H1 (cell line): ENCODE results near the gene LIMK2. TPM values are rescaled to one million over a fixed set of nuclear protein-coding genes. Genes with fewer than 3 reads are reported as not detected.

Experiments used
- CTCF ChIA-PET: fragments of 300-600 bp; sonication (Branson Sonifier 250); formaldehyde crosslinking; loops from one replicate; lab custom pipeline; 2021; ENCODE audit not compliant: partially characterized antibody; lab: Charles Lee
- POLR2A ChIA-PET: fragments of 300-600 bp; sonication (Branson Sonifier 250); formaldehyde crosslinking; loops from one replicate; lab custom pipeline; 2021; ENCODE audit warnings: inconsistent platforms; ENCODE audit not compliant: partially characterized antibody; lab: Charles Lee
- DNase-seq, 2 experiments: peaks; one replicate each; pipeline versions ENCODE4 v3.0.0 to v3.0.0-alpha.2; 2010 to 2022; ENCODE audit warnings: low spot score in 2 of 2, low read depth in 1 of 2, mixed read lengths in 1 of 2
- FAIRE-seq: peaks from 2 replicates; lab custom pipeline; 2011; peaks lifted over from hg19 to GRCh38; lab: Jason Lieb, UNC
- H2AFZ ChIP-seq: 2 replicates; pipeline ENCODE4 v1.8.1; 2012; ENCODE audit warnings: low read length, inconsistent platforms
- H2AK5ac ChIP-seq: 2 replicates; pipeline ENCODE4 v1.6.1; 2013; ENCODE audit warnings: low read depth, low read length
- H2BK120ac ChIP-seq: replicated peaks from 2 replicates; pipeline ENCODE3; 2013; ENCODE audit warnings: low read depth, low read length, inconsistent platforms
- H2BK12ac ChIP-seq: 2 replicates; pipeline ENCODE4 v1.6.1; 2013; ENCODE audit warnings: low read depth, low read length
- H2BK15ac ChIP-seq: 2 replicates; pipeline ENCODE4 v1.6.1; 2013; ENCODE audit warnings: low read length
- H2BK20ac ChIP-seq: 2 replicates; pipeline ENCODE4 v1.6.1; 2013; ENCODE audit warnings: low read length
- H2BK5ac ChIP-seq: 2 replicates; pipeline ENCODE4 v1.6.1; 2013; ENCODE audit warnings: low read depth, low read length
- H3K14ac ChIP-seq: 2 replicates; pipeline ENCODE4 v1.6.1; 2013; ENCODE audit warnings: inconsistent platforms; ENCODE audit not compliant: insufficient read length
- H3K18ac ChIP-seq: 2 replicates; pipeline ENCODE4 v1.6.1; 2013; ENCODE audit warnings: low read length; ENCODE audit errors: extremely low read depth
- H3K23ac ChIP-seq: 2 replicates; pipeline ENCODE4 v1.6.1; 2013; ENCODE audit warnings: inconsistent platforms; ENCODE audit not compliant: insufficient read length
- H3K23me2 ChIP-seq: 2 replicates; pipeline ENCODE4 v1.6.1; 2013; ENCODE audit warnings: low read depth, low read length
- H3K27ac ChIP-seq: 2 replicates; pipeline ENCODE4 v1.6.1; 2011; ENCODE audit warnings: low read depth, low read length, inconsistent platforms
- H3K27me3 ChIP-seq, 4 experiments: replicated peaks in 1 of 4; 1 replicate in 1 of 4; 2 replicates in 3 of 4; pipeline versions ENCODE4 v1.6.1 to v1.8.1; 2011 to 2013; ENCODE audit warnings: low read length in 3 of 4, mild to moderate bottlenecking in 3 of 4, inconsistent platforms in 2 of 4, mixed read lengths in 2 of 4, moderate library complexity in 1 of 4; ENCODE audit not compliant: control insufficient read depth in 3 of 4, insufficient read depth in 3 of 4; ENCODE audit errors: extremely low read depth in 1 of 4
- H3K36me3 ChIP-seq, 4 experiments: 2 replicates each; pipeline versions ENCODE4 v1.6.1 to v1.8.1; 2011 to 2013; ENCODE audit warnings: mild to moderate bottlenecking in 4 of 4, low read length in 3 of 4, moderate library complexity in 2 of 4, control low read depth in 1 of 4, inconsistent platforms in 1 of 4; ENCODE audit not compliant: insufficient read depth in 4 of 4, control insufficient read depth in 2 of 4
- H3K4ac ChIP-seq: replicated peaks from 2 replicates; pipeline ENCODE3; 2013; ENCODE audit warnings: low read length, low read depth, mixed read lengths, inconsistent platforms; ENCODE audit not compliant: insufficient read length
- H3K4me1 ChIP-seq, 4 experiments: replicated peaks in 1 of 4; 1 replicate in 1 of 4; 2 replicates in 3 of 4; pipeline versions ENCODE4 v1.6.1 to v1.8.1; 2011 to 2013; ENCODE audit warnings: low read length in 3 of 4, inconsistent platforms in 2 of 4, mixed read lengths in 1 of 4; ENCODE audit not compliant: insufficient read depth in 4 of 4, control insufficient read depth in 3 of 4
- H3K4me2 ChIP-seq, 2 experiments: 2 replicates each; pipeline versions ENCODE4 v1.6.1 to v1.8.1; 2011 to 2013; ENCODE audit warnings: low read depth in 2 of 2, low read length in 2 of 2, control low read depth in 1 of 2, inconsistent platforms in 1 of 2, mild to moderate bottlenecking in 1 of 2; ENCODE audit not compliant: insufficient read depth in 1 of 2
- H3K4me3 ChIP-seq, 4 experiments: fragments of 200-600, 300-600 bp in 1 of 4; sonication (generic), shearing (Covaris generic), sonication (Bioruptor Twin) in 1 of 4; 2 replicates each; pipeline versions ENCODE4 v1.5.1 to v1.8.1; 2011 to 2016; ENCODE audit warnings: low read length in 4 of 4, low read depth in 3 of 4, control low read depth in 2 of 4, inconsistent platforms in 2 of 4, mild to moderate bottlenecking in 2 of 4, mixed read lengths in 1 of 4, moderate library complexity in 1 of 4; ENCODE audit not compliant: insufficient read depth in 2 of 4; ENCODE audit errors: extremely low read depth in 1 of 4
- H3K56ac ChIP-seq: replicated peaks from 2 replicates; pipeline ENCODE3; 2013; ENCODE audit warnings: low read depth, mild to moderate bottlenecking, mixed read lengths, low read length, inconsistent platforms; ENCODE audit not compliant: insufficient read length
- H3K79me1 ChIP-seq: 2 replicates; pipeline ENCODE4 v1.6.1; 2013; ENCODE audit warnings: low read depth, low read length, control low read depth
- H3K79me2 ChIP-seq, 2 experiments: 2 replicates each; pipeline versions ENCODE4 v1.6.1 to v1.8.1; 2012 to 2013; ENCODE audit warnings: low read length in 2 of 2, mild to moderate bottlenecking in 2 of 2, inconsistent platforms in 1 of 2; ENCODE audit not compliant: insufficient read depth in 2 of 2, control insufficient read depth in 1 of 2
- H3K9ac ChIP-seq, 4 experiments: replicated peaks in 1 of 4; 1 replicate in 1 of 4; 2 replicates in 3 of 4; pipeline versions ENCODE4 v1.6.1 to v1.8.1; 2011 to 2013; ENCODE audit warnings: low read depth in 3 of 4, low read length in 3 of 4, control low read depth in 2 of 4, mild to moderate bottlenecking in 2 of 4, moderate library complexity in 2 of 4, inconsistent platforms in 1 of 4; ENCODE audit errors: extremely low read depth in 1 of 4
- H3K9me3 ChIP-seq, 2 experiments: 2 replicates each; pipeline versions ENCODE4 v1.6.1 to v1.8.1; 2012 to 2013; ENCODE audit warnings: mild to moderate bottlenecking in 2 of 2, moderate library complexity in 2 of 2, control low read depth in 1 of 2, inconsistent platforms in 1 of 2, low read depth in 1 of 2, low read length in 1 of 2, mixed read lengths in 1 of 2; ENCODE audit not compliant: insufficient read depth in 2 of 2
- H4K20me1 ChIP-seq, 2 experiments: replicated peaks in 1 of 2; 2 replicates each; pipeline versions ENCODE3 to v1.8.1; 2011 to 2013; ENCODE audit warnings: inconsistent platforms in 2 of 2, low read length in 2 of 2, mild to moderate bottlenecking in 1 of 2; ENCODE audit not compliant: insufficient read depth in 2 of 2, control insufficient read depth in 1 of 2
- H4K5ac ChIP-seq: 2 replicates; pipeline ENCODE4 v1.6.1; 2013; ENCODE audit warnings: low read length, low read depth, mixed read lengths, inconsistent platforms; ENCODE audit not compliant: insufficient read length
- H4K8ac ChIP-seq: 2 replicates; pipeline ENCODE4 v1.8.0; 2013; ENCODE audit warnings: mild to moderate bottlenecking, moderate library complexity, low read length, inconsistent platforms; ENCODE audit not compliant: insufficient read depth; ENCODE audit errors: extremely low read depth
- H4K91ac ChIP-seq: replicated peaks from 2 replicates; pipeline ENCODE3; 2013; ENCODE audit warnings: low read length, mixed read lengths, inconsistent platforms; ENCODE audit not compliant: insufficient read length
- MAX ChIP-seq: IDR thresholded peaks from 2 replicates; pipeline ENCODE4 v1.6.1; 2012; ENCODE audit warnings: inconsistent platforms
- RFX5 ChIP-seq: IDR thresholded peaks from 2 replicates; pipeline ENCODE4 v1.6.1; 2011; ENCODE audit warnings: low read depth, low read length, improper control_type of control experiment, borderline replicate concordance
- SP2 ChIP-seq: IDR thresholded peaks from 2 replicates; pipeline ENCODE4 v1.6.1; 2012; ENCODE audit warnings: mild to moderate bottlenecking, low read length, inconsistent platforms
- TEAD4 ChIP-seq: IDR thresholded peaks from 2 replicates; pipeline ENCODE4 v1.6.1; 2012; ENCODE audit warnings: low read depth, low read length, inconsistent platforms, mixed read lengths
- USF2 ChIP-seq: IDR thresholded peaks from 2 replicates; pipeline ENCODE4 v1.6.1; 2011; ENCODE audit warnings: low read length, improper control_type of control experiment
- WGBS, 2 experiments: shearing (Covaris generic) in 1 of 2; methylation state at CpG; one replicate each; pipeline versions ENCODE4 v1.1.6 to v1.1.7; 2013 to 2015; ENCODE audit warnings: low lambda C conversion rate in 2 of 2, mixed read lengths in 2 of 2, inconsistent platforms in 1 of 2, low coverage in 1 of 2, missing lambda C conversion rate in 1 of 2; ENCODE audit not compliant: insufficient replicate concordance in 2 of 2, insufficient coverage in 1 of 2, insufficient read length in 1 of 2; ENCODE audit errors: extremely low coverage in 1 of 2, missing lambda C conversion rate in 1 of 2; 5-methylcytosine and 5-hydroxymethylcytosine counted together
- polyA plus RNA-seq, 7 experiments: library from polyadenylated mRNA; depleted of rRNA in 3 of 7; stranded (reverse) in 5 of 7; unstranded in 2 of 7; fragments of >200 nt in 5 of 7; fragments of 200-250 nt in 2 of 7; gene quantifications; 1 replicate in 5 of 7; 2 replicates in 1 of 7; 4 replicates in 1 of 7; pipeline versions ENCODE4 v1.2.1 to v1.2.3, GENCODE V29; 2011 to 2013; ENCODE audit warnings: missing spikeins in 2 of 7, mixed read lengths in 2 of 7
- total RNA-seq: library from RNA; stranded (reverse); fragmentation: NEBNext Ultra II Directional; extraction: Animal tissue kit (Norgen Biotek cat#: 25700); gene quantifications from 2 replicates; pipeline ENCODE4 v1.2.1, GENCODE V29; 2021

Gene LIMK2
- total and polyA plus RNA-seq, 2 of the 8 experiments (the other 6 are each of a cell fraction or from before 2014, with no cell fraction given), result 13.2 to 37.6 TPM

- no peak for DNase-seq
- ChIA-PET POLR2A (interaction anchor here (2.4 kb wide), 1 partner anchor 12 kb away, joined by 6 read pairs; no protein-coding TSS in a partner anchor), CTCF (interaction anchor here (1.0 to 3.3 kb wide), 4 partner anchors 16 to 94 kb away, joined by 3 to 21 read pairs (median 8); no protein-coding TSS in a partner anchor)
- FAIRE-seq, result no peak
- Histone ChIP-seq H4K8ac (no peak overlapping the region), H2BK20ac (no peak overlapping the region), H3K4me1 (peaks cover 0 to 9% (median 4%) of the 10 kb centered on the region in 4 experiments; a peak in 4 of 7 replicates), H3K9me3 (no peaks in the 10 kb centered on the region), H2BK120ac (no peak overlapping the region), H3K18ac (no peak overlapping the region), H3K23me2 (peaks cover 5% of the 10 kb centered on the region), H4K5ac (no peak overlapping the region), H2BK5ac (no peak overlapping the region), H3K14ac (no peak overlapping the region), H2BK15ac (no peak overlapping the region), H3K23ac (no peak overlapping the region), H2BK12ac (no peak overlapping the region), H3K27me3 (peaks cover 4 to 11% (median 9%) of the 10 kb centered on the region in 4 experiments; a peak in 6 of 7 replicates), H3K27ac (no peak overlapping the region), H3K9ac (no peak overlapping the region), H4K20me1 (no peaks in the 10 kb centered on the region), H2AK5ac (no peak overlapping the region), H3K56ac (no peak overlapping the region), H3K4me3 (no peak overlapping the region), H3K36me3 (no peaks in the 10 kb centered on the region), H3K79me2 (no peaks in the 10 kb centered on the region), H3K4me2 (no peak overlapping the region), H3K79me1 (no peaks in the 10 kb centered on the region), H2AFZ (no peak overlapping the region), H3K4ac (no peak overlapping the region), H4K91ac (no peak overlapping the region)
- 93% methylated on average over 5 of the region's 5 CpGs; no CpG with 5 or more reads in 1 of the 2 experiments for WGBS, 2 experiments
- TF ChIP-seq MAX (no peak), RFX5 (no peak), TEAD4 (no peak), SP2 (no peak), USF2 (no peak)
These were observed 83.9 kb downstream of the LIMK2 start for GRCh38 chr22:31295831-31296657.
